Neuronal stem cell (in vitro differentiated cells): ENCODE results near the gene PMPCA.

ENCODE experiments used
- DNase-seq: peaks from one replicate; pipeline ENCODE4 v3.0.0-alpha.2; 2013; ENCODE audit warnings: low spot score
- H2AFZ ChIP-seq: one replicate; pipeline ENCODE4 v1.6.1; 2013; ENCODE audit warnings: mild to moderate bottlenecking, low read length, inconsistent platforms
- H2AK5ac ChIP-seq: 2 replicates; pipeline ENCODE4 v1.6.1; 2013; ENCODE audit warnings: low read depth, mild to moderate bottlenecking, inconsistent platforms, low read length, moderate library complexity, mixed read lengths
- H2BK120ac ChIP-seq: 2 replicates; pipeline ENCODE4 v1.6.1; 2013; ENCODE audit warnings: low read depth, mild to moderate bottlenecking, inconsistent platforms, low read length, moderate library complexity, mixed read lengths
- H2BK12ac ChIP-seq: one replicate; pipeline ENCODE4 v1.6.1; 2013; ENCODE audit warnings: low read length, inconsistent platforms
- H2BK15ac ChIP-seq: 2 replicates; pipeline ENCODE4 v1.6.1; 2013; ENCODE audit warnings: mild to moderate bottlenecking, low read length, inconsistent platforms, mixed read lengths
- H2BK5ac ChIP-seq: one replicate; pipeline ENCODE4 v1.6.1; 2013; ENCODE audit warnings: inconsistent platforms, mild to moderate bottlenecking, low read length, moderate library complexity
- H3K14ac ChIP-seq: one replicate; pipeline ENCODE4 v1.6.1; 2013; ENCODE audit warnings: low read length, inconsistent platforms
- H3K18ac ChIP-seq: 2 replicates; pipeline ENCODE4 v1.6.1; 2013; ENCODE audit warnings: low read length, inconsistent platforms
- H3K23ac ChIP-seq: 2 replicates; pipeline ENCODE4 v1.6.1; 2013; ENCODE audit warnings: low read depth, mild to moderate bottlenecking, mixed read lengths, low read length, inconsistent platforms; ENCODE audit not compliant: poor library complexity
- H3K27ac ChIP-seq: replicated peaks from 3 replicates; pipeline ENCODE4 v1.5.1; 2013; ENCODE audit warnings: low read length, inconsistent platforms
- H3K27me3 ChIP-seq, 3 experiments: 2 replicates each; pipeline ENCODE4 v1.6.1; 2013; ENCODE audit warnings: low read length in 3 of 3, mild to moderate bottlenecking in 2 of 3, inconsistent platforms in 1 of 3, low read depth in 1 of 3, mixed read lengths in 1 of 3, moderate library complexity in 1 of 3; ENCODE audit not compliant: control insufficient read depth in 3 of 3, insufficient read depth in 3 of 3
- H3K36me3 ChIP-seq, 2 donors: replicated peaks in 1 of 2; 2 replicates each; pipeline ENCODE4 v1.6.1; 2013; ENCODE audit warnings: low read length in 2 of 2; ENCODE audit not compliant: control insufficient read depth in 2 of 2, insufficient read depth in 2 of 2
- H3K4ac ChIP-seq: 2 replicates; pipeline ENCODE4 v1.6.1; 2013; ENCODE audit warnings: inconsistent platforms, mild to moderate bottlenecking, low read length, moderate library complexity
- H3K4me1 ChIP-seq, 2 donors: 1 replicate in 1 of 2; 2 replicates in 1 of 2; pipeline ENCODE4 v1.6.1; 2013; ENCODE audit warnings: low read length in 2 of 2, low read depth in 1 of 2; ENCODE audit not compliant: control insufficient read depth in 2 of 2, insufficient read depth in 1 of 2
- H3K4me2 ChIP-seq: one replicate; pipeline ENCODE4 v1.6.1; 2013; ENCODE audit warnings: mild to moderate bottlenecking, low read length, inconsistent platforms; ENCODE audit not compliant: insufficient read depth, poor library complexity, severe bottlenecking
- H3K4me3 ChIP-seq, 2 donors: 2 replicates each; pipeline ENCODE4 v1.5.1; 2013; ENCODE audit warnings: low read length in 2 of 2, mild to moderate bottlenecking in 2 of 2, inconsistent platforms in 1 of 2, moderate library complexity in 1 of 2
- H3K79me1 ChIP-seq: one replicate; pipeline ENCODE4 v1.6.1; 2013; ENCODE audit warnings: low read depth, mild to moderate bottlenecking, inconsistent platforms, low read length, moderate library complexity
- H3K9ac ChIP-seq: one replicate; pipeline ENCODE4 v1.6.1; 2013; ENCODE audit warnings: mild to moderate bottlenecking, low read depth, low read length, inconsistent platforms; ENCODE audit not compliant: poor library complexity
- H3K9me3 ChIP-seq, 2 donors: replicated peaks in 1 of 2; 2 replicates each; pipeline versions ENCODE3 to v1.6.1; 2013; ENCODE audit warnings: low read length in 2 of 2, mild to moderate bottlenecking in 2 of 2, inconsistent platforms in 1 of 2, low read depth in 1 of 2, mixed read lengths in 1 of 2, moderate library complexity in 1 of 2; ENCODE audit not compliant: control insufficient read depth in 2 of 2, insufficient read depth in 1 of 2
- H4K8ac ChIP-seq: one replicate; pipeline ENCODE4 v1.6.1; 2013; ENCODE audit warnings: low read depth, mild to moderate bottlenecking, inconsistent platforms, low read length, moderate library complexity
- H4K91ac ChIP-seq: one replicate; pipeline ENCODE4 v1.6.1; 2013; ENCODE audit warnings: low read length, low read depth, mild to moderate bottlenecking, inconsistent platforms; ENCODE audit not compliant: poor library complexity
- WGBS, 2 donors: extraction: QIAGEN DNeasy Blood & Tissue Kit; methylation state at CpG; one replicate each; pipeline ENCODE4 v1.1.7; 2013; ENCODE audit warnings: missing lambda C conversion rate in 2 of 2, mixed read lengths in 1 of 2; ENCODE audit not compliant: insufficient read length in 2 of 2, insufficient replicate concordance in 1 of 2; ENCODE audit errors: extremely low coverage in 2 of 2; 5-methylcytosine and 5-hydroxymethylcytosine counted together

The PMPCA gene

DNA sequence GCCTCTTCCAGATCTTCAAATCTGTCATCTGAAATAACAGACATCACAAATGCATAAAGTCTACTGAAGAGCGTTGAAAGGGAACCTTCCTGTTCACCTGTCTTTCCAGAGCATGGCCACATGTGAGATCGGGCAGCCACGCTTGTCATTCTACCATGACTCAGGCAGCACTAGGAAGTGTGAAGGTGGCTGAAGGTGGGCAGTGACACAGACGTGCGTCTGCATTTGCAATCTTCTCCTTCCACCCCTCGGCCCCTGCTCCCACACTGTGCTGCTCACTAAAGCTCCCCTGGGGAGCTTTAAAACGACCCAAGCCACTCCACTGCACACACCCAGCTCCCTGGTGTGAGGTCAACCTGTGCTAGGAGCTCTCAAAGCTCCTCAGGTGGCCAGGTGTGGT, 2.5 kb upstream of the PMPCA start:
- Histone ChIP-seq H2BK12ac (no peak overlapping the region), H2BK15ac (no peak overlapping the region), H2BK5ac (no peak overlapping the region), H4K8ac (no peak overlapping the region), H3K4me1 (peaks cover 15 to 16% of the 10 kb centered on the region in 2 donors), H3K9me3 (peaks cover 0 to under 1% of the 10 kb centered on the region in 2 donors), H4K91ac (no peak overlapping the region), H3K79me1 (peaks cover 25% of the 10 kb centered on the region), H2AK5ac (no peak overlapping the region), H3K36me3 (peaks cover 31 to 64% of the 10 kb centered on the region in 2 donors), H3K4me3 (no peak overlapping the region), H2AFZ (no peak overlapping the region), H2BK120ac (no peak overlapping the region), H3K27me3 (no peaks in the 10 kb centered on the region), H3K18ac (no peak overlapping the region), H3K4ac (no peak overlapping the region), H3K4me2 (no peak overlapping the region), H3K9ac (no peak overlapping the region), H3K27ac (no peak overlapping the region), H3K23ac (no peak overlapping the region), H3K14ac (no peak overlapping the region)
- WGBS, 2 donors: no CpG with 5 or more reads among the region's 7 CpGs
- DNase-seq: no peak

DNA sequence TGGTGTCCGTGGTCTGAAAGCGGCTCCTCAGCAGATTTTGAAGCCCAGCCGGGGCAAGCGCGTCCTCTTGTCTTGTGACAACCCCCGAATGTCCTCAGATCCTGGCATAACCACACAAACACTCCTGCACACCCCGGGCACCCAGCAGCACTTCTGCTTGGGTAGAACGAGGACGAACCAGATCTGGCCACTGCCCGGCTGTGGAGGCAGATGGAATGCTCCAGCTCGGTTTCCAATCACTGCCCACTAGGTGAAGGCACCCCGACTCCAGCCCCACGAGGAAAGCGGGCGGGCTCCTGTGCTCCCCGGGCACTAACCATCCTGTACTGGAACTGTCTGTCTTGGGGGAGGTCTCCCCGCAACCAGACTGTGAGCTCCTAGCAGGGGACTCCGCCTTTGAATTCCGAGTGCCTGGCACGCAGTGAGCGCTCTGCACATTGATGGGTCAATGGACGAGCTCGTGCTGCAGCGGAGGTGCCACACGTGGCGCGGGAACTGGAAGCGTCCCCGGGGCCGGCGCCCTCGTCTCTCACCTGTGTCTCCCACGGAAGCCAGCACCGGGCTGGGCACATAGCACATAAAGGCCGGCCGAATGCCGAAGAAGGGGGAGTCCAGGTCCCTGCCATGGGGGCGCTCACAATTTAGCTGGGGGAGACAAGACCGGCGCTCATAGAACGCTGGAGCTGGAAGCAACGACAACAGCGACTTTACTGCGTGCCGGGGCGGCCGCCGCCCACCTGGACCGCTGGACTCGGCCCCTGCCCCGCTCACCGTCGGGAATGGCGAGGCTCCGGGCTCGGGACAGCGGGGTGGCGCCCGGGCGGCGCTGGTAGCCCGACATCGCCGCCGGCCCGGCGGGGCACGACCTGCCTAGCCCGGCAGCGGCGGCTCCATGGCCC, 652 bp upstream of the PMPCA start:
- H2BK120ac ChIP-seq: peak overlapping the region; percentile 81
- H3K18ac ChIP-seq: peak overlapping the region; percentile 90
- H3K4me3 ChIP-seq: peak overlapping the region; percentile 69 to 96
- peaks cover 15 to 16% of the 10 kb centered on the region in 2 donors for H3K4me1 ChIP-seq
- no peak overlapping the region for H2BK15ac ChIP-seq
- H4K8ac ChIP-seq: no peak overlapping the region
- no peaks in the 10 kb centered on the region for H3K27me3 ChIP-seq
- H2BK5ac ChIP-seq: peak overlapping the region; percentile 97
- no peak for DNase-seq
- H3K4me2 ChIP-seq: peak overlapping the region; percentile 99
- H2AFZ ChIP-seq: peak overlapping the region; percentile 77
- H3K27ac ChIP-seq: no peak overlapping the region
- H2BK12ac ChIP-seq: no peak overlapping the region
- peak overlapping the region; percentile 95 for H2AK5ac ChIP-seq
- H3K23ac ChIP-seq: peak overlapping the region; percentile 90
- peak overlapping the region; percentile 89 for H3K9ac ChIP-seq
- H3K4ac ChIP-seq: peak overlapping the region; percentile 54
- peaks cover 0 to 3% of the 10 kb centered on the region in 2 donors for H3K9me3 ChIP-seq
- peaks cover 25% of the 10 kb centered on the region for H3K79me1 ChIP-seq
- no CpG with 5 or more reads among the region's 71 CpGs for WGBS, 2 donors
- H3K36me3 ChIP-seq: peaks cover 34 to 68% of the 10 kb centered on the region in 2 donors
- peak overlapping the region; percentile 47 for H3K14ac ChIP-seq
- H4K91ac ChIP-seq: no peak overlapping the region

DNA sequence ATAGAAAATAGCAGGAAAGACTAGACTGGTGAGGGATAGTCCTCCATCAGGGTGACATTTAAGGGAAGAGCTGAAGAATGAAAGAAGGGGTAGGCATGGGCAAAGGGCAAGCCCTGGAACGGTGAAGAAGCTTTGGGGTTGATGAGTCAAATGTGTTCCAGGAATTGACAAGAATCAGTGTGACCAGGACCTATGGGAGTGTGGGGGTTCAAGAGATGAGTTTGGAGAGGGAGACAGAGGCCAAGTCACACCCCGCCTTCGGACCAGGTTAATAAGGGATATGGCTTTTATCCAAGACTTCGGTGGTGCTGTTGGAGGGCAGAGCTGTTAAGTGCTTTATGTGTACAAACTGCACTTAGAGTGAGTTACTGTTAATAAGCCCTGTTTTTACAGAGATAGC, 920 bp downstream of the PMPCA start:
- Histone ChIP-seq H3K23ac (no peak overlapping the region), H2AFZ (no peak overlapping the region), H3K4me2 (peak overlapping the region; percentile 95), H3K9ac (peak overlapping the region; percentile 9), H3K14ac (no peak overlapping the region), H4K91ac (no peak overlapping the region), H2BK15ac (no peak overlapping the region), H3K18ac (no peak overlapping the region), H2BK12ac (no peak overlapping the region), H3K79me1 (peaks cover 25% of the 10 kb centered on the region), H3K4ac (no peak overlapping the region), H3K4me1 (peaks cover 15 to 16% of the 10 kb centered on the region in 2 donors), H4K8ac (no peak overlapping the region), H3K4me3 (peak overlapping the region; percentile 69 to 96), H2AK5ac (no peak overlapping the region), H3K27ac (no peak overlapping the region), H2BK120ac (no peak overlapping the region), H3K27me3 (no peaks in the 10 kb centered on the region), H2BK5ac (no peak overlapping the region), H3K9me3 (peaks cover 0 to 3% of the 10 kb centered on the region in 2 donors), H3K36me3 (peaks cover 33 to 68% of the 10 kb centered on the region in 2 donors)
- no CpG with 5 or more reads among the region's 4 CpGs for WGBS, 2 donors
- no peak for DNase-seq

DNA sequence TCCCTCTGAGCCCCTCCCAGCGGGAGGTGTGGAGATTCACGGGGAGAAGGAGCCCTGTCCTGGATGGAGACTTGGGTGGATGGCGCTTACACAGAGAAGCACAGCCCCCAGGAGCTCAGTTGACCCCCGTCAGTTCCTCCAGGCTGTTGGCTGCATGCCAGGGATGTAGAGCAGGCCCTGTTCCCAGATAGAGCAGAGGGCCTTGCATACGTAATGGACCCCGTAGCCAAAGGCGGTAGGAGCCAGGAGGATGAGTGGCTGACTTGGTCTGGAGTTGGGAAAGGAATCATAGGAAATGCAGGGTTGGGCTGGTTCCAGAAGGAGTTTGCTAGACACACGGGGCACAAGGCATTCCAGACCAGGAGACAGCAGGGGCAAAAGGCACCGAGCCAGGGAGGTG, 2.5 kb downstream of the PMPCA start:
- DNase-seq: no peak
- WGBS, 2 donors: no CpG with 5 or more reads among the region's 9 CpGs
- Histone ChIP-seq H2AFZ (no peak overlapping the region), H2BK5ac (no peak overlapping the region), H3K4ac (no peak overlapping the region), H3K4me1 (peaks cover 15 to 16% of the 10 kb centered on the region in 2 donors), H3K14ac (no peak overlapping the region), H3K9ac (no peak overlapping the region), H3K79me1 (peaks cover 28% of the 10 kb centered on the region), H3K4me3 (no peak overlapping the region), H3K18ac (no peak overlapping the region), H2BK15ac (no peak overlapping the region), H2AK5ac (no peak overlapping the region), H2BK12ac (no peak overlapping the region), H3K23ac (peak overlapping the region; percentile 3), H3K9me3 (peaks cover 0 to 3% of the 10 kb centered on the region in 2 donors), H3K27ac (no peak overlapping the region), H3K27me3 (no peaks in the 10 kb centered on the region), H4K8ac (peak overlapping the region; percentile 54), H3K4me2 (no peak overlapping the region), H2BK120ac (no peak overlapping the region), H3K36me3 (peaks cover 35 to 70% of the 10 kb centered on the region in 2 donors), H4K91ac (no peak overlapping the region)
